SK-N-MC (cell line): ENCODE results near the gene APH1B.

ENCODE experiments used
- EZH2 ChIP-seq: fragments of 200-600 bp; sonication (generic); IDR thresholded peaks from one replicate; pipeline ENCODE4 v1.6.1; 2017; ENCODE audit warnings: antibody characterized with exemption
- FOXP2 ChIP-seq: optimal IDR thresholded peaks from 2 replicates; pipeline ENCODE3; 2011; ENCODE audit warnings: mild to moderate bottlenecking, moderate library complexity; ENCODE audit not compliant: insufficient read depth; ENCODE audit errors: extremely low read length, control extremely low read depth
- POLR2AphosphoS5 ChIP-seq: IDR thresholded peaks from 2 replicates; pipeline ENCODE4 v1.6.1; 2012; ENCODE audit warnings: mild to moderate bottlenecking, low read depth, low read length, borderline replicate concordance

- TF ChIP-seq EZH2: no peak
- no peak for TF ChIP-seq POLR2AphosphoS5
- TF ChIP-seq FOXP2: no peak
Measured at GRCh38 chr15:63327648-63328421, 50.4 kb downstream of the APH1B start.
